NCI-H1048 (cell line): Measurements from ENCODE around the gene LYZL4.

ENCODE experiments used
- DNase-seq: peaks from one replicate; lab custom pipeline; 2025; lab: John Stamatoyannopoulos, UW

The LYZL4 gene, protein sequence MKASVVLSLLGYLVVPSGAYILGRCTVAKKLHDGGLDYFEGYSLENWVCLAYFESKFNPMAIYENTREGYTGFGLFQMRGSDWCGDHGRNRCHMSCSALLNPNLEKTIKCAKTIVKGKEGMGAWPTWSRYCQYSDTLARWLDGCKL

GRCh38 chr3:42410370-42411131 lies at the start of gene LYZL4:
LYZL4 (minus strand) TSS chr3:42410610; CDS start chr3:42407251, 3,359 bp downstream.
- DNase-seq: no peak

DNA sequence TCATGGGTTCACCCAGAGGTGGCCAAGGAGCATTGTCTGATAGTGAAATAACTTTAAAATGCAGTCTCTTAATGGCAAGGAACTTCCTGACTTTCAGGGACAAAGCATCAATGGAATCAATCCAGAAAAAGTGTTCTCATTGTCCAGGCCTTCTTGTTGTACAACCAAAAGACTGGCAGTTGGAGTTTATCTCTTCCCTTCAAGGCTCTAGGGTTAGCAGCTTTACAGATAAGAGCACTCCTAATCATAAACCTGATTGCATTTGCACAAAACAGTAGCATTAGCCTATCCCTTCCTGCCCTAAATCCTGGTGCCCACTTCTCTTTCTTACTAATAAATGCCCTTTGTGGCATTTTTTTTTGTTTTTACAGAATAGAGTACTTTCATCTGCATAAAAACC lies 48.7 kb upstream of the LYZL4 start:
- DNase-seq: no peak

DNA sequence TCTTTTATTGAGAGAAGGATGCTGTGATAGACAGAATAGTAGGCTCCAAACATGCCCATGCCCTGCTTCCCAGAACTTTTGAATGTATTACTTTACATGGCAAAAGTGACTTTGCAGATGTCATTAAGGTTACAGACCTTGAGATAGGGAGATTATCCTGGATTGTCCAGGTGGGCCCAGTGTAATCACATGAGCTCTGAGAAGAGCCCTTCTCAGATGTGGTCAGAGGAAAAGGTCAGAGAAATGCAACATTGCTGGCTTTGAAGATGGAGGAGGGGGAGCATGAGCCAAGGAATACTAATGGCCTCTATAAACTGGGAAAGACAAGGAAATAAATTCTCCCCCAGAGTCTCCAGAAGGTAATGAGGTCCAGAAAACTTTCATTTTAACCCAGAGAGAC lies 45.8 kb upstream of the LYZL4 start:
- DNase-seq: no peak

DNA sequence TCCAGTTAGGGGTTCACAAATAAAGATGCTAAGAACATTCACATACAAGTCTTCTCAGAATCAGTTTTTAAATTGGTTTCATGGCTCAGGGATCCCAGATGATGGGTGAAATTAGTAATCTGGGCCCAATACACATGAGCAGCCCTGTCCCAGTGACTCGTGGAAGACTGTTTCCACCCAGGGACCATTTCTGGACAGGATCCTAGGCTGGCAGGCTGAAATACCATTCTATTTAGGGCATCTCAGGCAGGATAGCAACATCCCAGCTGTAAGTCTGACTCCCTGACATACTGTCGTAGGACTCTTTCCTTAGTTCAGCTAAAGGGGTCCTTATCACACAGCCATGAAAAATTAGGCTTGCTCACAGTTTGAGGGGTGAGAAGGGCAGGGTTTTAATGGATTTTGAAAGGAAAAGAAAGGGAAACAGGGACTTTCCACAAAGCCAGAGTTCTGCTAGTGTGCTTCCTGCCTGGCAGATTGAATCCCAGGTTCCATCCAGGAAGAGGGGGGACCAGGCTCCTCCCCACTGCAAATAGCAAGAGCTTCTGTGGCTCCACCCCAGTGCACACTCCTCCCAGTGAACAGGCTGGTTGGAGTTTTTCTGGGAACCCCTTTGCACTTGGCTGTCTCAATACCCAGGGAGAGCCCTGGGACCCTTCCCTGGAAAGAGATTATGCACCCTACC lies 41.3 kb upstream of the LYZL4 start:
- DNase-seq: no peak

DNA sequence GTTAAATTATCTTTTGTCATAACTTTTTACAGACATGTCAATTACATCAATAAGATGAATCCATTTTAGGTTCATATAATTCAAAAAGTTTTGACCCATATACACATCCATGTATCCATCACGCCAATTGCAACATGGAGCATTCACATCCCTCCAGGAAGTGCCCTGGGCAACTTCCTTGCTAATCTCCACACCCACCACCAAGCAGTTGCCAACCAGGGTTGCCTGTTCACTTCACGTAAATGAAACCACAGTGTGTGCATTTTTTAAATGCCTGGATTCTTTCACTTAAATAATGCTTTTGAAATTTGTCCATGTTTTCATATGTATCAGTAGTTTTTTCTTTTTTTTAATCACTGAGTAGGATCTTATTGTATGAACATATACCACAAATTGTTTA lies 40.7 kb upstream of the LYZL4 start:
- DNase-seq: no peak

DNA sequence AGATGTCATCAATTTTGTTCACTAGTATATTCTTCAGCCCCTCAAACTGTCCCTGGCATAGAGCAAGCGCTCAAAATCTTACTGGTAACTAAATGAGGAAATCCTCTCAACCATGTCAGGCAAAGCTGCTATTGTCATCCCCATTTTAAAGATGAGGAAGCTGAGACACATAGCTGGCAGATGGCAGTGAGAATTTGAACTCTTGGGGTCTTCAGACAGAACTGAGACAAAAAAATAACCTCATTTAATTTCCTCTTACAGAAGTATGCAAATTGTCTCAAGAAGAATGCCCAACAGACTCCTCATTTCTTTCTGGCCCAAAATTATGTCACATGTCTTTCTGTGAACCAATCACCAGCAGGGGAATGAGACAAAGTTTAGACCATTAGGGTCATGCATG lies 40.2 kb upstream of the LYZL4 start:
- DNase-seq: no peak

- no peak for DNase-seq
These were observed 37.1 kb upstream of the LYZL4 start for GRCh38 chr3:42447481-42447880.

DNA sequence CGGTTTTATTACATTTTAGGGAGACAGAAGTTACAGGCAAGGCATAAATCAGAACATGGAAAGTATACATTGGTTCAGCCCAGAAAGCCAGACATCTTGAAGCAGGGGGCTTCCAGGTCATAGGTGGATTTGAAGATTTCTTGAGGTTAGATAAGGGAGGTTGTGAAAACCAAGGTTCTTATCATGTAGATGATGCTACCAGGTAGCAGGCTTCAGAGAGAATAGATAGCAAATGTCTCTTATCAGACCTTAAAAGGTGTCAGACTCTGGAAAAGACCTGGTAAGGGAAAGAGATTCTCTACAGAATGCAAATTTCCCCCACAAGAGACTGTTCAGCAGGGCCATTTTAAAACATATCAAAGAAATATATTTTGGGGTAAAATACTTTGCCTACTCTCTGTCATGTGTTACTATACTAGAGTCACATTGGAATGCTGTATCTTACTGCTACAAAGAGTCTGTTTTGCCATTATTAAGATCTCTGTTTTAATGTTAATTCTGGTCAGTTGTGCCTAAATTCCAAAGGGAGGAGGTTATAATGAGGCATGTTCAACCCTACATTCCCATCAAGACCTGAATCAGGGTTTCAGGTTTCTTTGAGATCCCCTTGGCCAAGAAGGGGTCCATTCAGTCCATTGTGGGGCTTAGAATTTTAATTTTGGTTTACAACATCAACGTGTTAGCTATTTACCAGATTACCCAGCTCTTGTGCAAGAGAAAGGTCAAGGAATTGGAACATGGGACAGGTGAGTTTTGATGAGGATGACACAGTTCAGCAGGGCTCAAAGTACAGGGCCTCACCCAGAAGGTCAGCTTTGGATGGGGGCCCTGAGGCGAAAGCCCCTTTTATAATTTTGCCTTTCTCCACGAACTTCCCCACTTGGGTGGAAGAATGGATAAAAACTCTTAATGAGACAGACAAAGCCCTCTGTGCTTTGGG lies 36.0 kb upstream of the LYZL4 start:
- no peak for DNase-seq

DNA sequence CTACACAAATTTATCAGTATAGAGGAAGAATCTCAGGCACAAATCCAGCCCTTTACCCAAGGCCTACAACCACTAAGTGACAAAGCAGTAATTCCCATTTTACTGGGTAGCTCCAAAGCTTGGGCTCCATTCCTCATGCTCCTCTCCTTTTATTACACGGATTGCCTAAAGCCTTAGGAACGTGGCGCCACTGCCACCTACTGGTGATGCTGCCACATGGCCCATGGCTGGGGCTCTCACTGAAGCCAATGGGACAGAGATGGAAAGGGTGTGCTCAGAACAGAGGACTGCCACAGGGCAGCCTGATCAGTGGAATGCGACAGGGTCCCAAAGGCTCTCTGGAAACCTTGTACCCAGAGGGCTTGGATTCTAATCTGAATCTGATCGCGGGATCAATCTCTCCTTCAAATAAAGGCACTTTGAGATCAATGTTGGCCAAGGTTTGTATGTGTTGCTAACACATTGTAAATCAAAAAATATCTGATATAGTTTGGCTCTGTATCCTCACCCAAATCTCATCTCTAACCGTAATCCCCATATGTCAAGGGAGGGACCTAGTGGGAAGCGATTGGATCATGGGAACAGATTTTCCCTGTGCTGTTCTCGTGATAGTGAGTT lies 33.5 kb upstream of the LYZL4 start:
- DNase-seq: peak; percentile 14

DNA sequence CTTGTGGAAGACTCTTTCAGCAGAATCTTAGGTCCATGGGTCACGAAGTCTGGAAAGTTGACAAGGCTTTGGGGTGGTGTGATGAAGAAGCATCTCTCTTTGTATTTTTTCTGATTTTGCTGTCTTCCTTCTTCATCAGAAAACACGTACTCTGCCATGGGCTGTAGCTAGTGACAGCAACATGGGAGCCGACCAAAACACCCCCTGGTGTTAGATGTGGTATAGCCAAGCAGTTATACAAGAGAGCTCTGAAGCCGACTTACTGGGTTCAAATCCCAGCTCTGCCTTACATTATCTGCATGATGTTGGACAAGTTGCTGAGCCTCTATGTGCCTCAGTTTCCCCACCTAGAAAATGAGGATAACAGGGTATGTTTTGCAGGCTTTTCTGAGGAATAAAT lies 32.9 kb upstream of the LYZL4 start:
- DNase-seq: no peak

DNA sequence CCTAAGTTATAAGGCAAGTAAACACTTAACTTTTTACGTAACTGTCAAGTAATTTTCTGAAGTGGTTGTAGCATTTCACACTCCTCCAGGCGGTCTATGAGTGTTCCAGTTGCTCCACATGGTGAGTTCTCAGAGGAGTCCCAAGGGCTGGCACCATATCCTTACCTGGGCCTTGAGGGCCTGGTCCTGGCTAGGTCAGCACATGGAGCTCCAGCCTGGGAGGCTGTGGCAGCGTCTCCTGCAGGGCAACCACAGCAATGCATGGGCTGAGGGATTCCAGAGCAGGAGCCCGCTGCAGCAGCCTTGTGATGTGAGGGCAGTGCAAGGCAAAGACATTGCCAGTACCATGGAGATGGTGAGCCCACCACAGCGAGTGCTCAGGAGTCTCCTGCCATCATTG lies 32.2 kb upstream of the LYZL4 start:
- DNase-seq: no peak

GRCh38 chr3:42441791-42442190 lies 31.4 kb upstream of the LYZL4 start:
- no peak for DNase-seq

- no peak for DNase-seq
These were observed 30.5 kb upstream of the LYZL4 start for GRCh38 chr3:42440924-42441323.

GRCh38 chr3:42439261-42440115 lies 29.1 kb upstream of the LYZL4 start:
- DNase-seq: no peak

DNA sequence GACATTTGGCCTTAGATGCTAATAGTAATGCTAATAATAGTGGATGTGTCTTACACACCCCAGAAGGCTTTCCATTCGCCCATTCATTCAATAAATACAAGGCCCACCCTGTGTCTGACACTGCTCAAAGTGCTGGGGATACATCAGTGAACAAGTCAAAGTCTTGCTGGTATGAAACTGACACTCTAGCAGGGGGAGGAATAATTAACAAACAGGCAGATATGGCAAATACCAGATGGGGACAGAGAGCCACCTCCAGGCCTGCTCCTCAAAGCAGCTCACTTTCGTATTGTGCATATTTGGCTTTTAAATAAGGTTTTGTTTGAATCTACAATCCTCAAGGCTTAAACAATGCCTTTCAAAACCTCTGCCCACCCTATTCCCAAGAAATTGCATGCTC lies 28.3 kb upstream of the LYZL4 start:
- DNase-seq: no peak

DNA sequence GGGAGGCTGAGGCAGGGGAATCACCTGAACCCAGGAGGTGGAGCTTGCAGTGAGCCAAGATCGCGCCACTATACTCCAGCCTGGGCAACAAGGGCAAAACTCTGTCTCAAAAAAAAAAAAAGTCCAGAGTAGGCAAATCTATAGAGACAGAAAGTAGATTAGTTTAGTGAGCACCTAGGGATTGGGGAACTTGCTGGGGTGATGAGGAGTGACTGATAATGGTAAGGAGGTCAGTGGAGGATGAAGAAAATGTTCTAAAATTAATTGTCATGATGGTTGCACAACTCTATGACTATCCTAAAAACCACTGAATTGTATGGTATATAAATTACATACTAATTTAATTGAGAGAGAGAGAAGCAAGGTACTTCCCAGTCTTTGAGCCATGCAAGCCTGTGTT lies 27.8 kb upstream of the LYZL4 start:
- no peak for DNase-seq

GRCh38 chr3:42434777-42435380 lies 24.5 kb upstream of the LYZL4 start:
- DNase-seq: no peak

DNA sequence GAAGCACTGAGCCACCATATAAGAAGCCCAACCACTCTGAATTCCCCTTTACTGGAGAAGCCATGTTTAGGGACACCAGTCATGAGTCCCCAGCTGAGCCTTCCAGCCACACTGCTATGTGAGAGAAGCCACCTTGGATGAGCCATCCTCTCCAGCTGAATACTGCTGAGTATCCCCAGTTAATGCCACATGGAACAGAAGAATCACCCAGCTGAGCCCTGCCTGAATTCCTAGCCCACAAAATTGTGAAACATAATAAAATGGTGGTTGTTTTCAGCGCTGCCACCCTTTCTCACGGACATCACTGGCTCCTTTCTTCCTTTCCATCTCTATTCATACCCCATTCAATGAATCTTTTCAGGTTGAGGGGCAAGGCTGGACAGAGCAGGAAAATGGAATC lies 22.1 kb upstream of the LYZL4 start:
- no peak for DNase-seq

- no peak for DNase-seq
These were observed 20.5 kb upstream of the LYZL4 start for GRCh38 chr3:42430781-42431532.

DNA sequence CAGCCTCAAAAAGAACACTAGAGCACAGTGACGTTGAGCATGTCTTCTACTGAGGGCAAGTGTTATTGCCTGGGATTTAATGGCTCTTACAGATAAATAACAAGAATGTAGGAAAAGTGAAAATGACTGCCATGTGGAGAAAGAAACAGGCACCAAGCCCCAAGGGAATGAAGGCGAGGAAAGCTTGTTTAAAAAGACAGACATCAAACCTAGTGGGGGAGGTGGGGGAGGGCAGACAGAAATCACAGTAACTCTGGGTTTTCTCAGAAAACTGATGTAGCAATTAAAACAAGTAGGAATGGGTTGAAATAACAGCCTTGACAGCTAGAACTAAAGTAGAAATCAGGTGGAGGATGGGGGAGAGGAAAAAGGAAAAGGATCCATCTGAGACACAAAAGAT lies 18.4 kb upstream of the LYZL4 start:
- no peak for DNase-seq
